Measurements from ENCODE around the gene KIAA1671. TPM values are rescaled to one million over a fixed set of nuclear protein-coding genes. Genes with fewer than 3 reads are reported as not detected.

KIAA1671 gene
- total and polyA plus RNA-seq, 9 of the 15 experiments (the other 6 are each of a cell fraction or from before 2014, with no cell fraction given), result under 0.01 to 0.11 (median 0.02) TPM; not detected in 5

DNA sequence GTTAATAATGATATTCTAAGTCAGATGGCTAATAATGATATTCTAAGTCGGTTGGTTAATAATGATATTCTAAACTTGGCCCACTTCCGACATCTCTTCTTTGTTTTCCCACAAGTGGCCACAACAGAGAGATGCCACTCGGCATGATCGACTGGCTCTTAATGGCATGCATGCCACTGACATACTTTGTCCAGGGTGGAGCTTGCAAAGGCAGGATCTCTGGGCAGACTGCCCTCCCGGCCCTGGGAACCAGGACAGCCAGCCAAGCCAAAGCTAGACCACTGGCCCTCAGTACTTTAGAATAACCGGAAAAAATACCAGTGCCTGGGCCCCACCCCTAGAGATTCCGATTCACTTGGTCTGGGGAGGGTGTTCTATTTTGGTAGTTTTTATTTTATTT lies 78.1 kb downstream of the KIAA1671 start:
- Histone ChIP-seq H3K4me1 (replicated peaks in 1 of 2; ENCODE audit: control insufficient read depth in 2 of 2, insufficient read depth in 2 of 2, low read length in 2 of 2) (peaks cover 0 to 10% of the 10 kb centered on the region in 2 experiments; a peak in 2 of 5 replicates), H3K4me3 (no peak overlapping the region), H3K9me3 (replicated peaks; ENCODE audit: control insufficient read depth, insufficient read depth, low read depth, low read length) (no peaks in the 10 kb centered on the region), H2AFZ (ENCODE audit: low read depth, low read length) (no peak overlapping the region), H3K27ac (ENCODE audit: extremely low read depth, low read depth, low read length) (no peak overlapping the region), H3K36me3 (ENCODE audit: control insufficient read depth, insufficient read depth, low read length) (no peaks in the 10 kb centered on the region), H3K9ac (ENCODE audit: insufficient read depth in 1 of 2, low read depth in 2 of 2, low read length in 2 of 2) (no peak overlapping the region), H3K9me1 (ENCODE audit: control insufficient read depth, insufficient read depth, low read length) (no peaks in the 10 kb centered on the region), H3K4me2 (ENCODE audit: insufficient read depth, low read length) (no peak overlapping the region), H3K27me3 (ENCODE audit: control insufficient read depth in 2 of 2, insufficient read depth in 2 of 2, low read length in 2 of 2) (peaks cover 0 to 7% of the 10 kb centered on the region in 2 experiments; a peak in 2 of 5 replicates), H3K79me2 (ENCODE audit: control insufficient read depth, insufficient read depth, low read length) (no peaks in the 10 kb centered on the region), H4K20me1 (replicated peaks; ENCODE audit: control insufficient read depth, insufficient read depth, low read length) (peaks cover 2% of the 10 kb centered on the region; the same call in 1 of the 2 replicates)
- ATAC-seq (no peak), DNase-seq (ENCODE audit: extremely low read depth in 1 of 4, low spot score in 3 of 4) (no peak), FAIRE-seq (no peak)
- WGBS (ENCODE audit: insufficient coverage, low coverage, missing lambda C conversion rate), result 26% methylated on average over 7 of the region's 7 CpGs
- intact Hi-C loops (cut with micrococcal nuclease) (no loop called here), in situ Hi-C loops (cut with MboI) (loop anchor here (25.0 kb wide), 1 partner anchor 368 kb away; no protein-coding TSS in a partner anchor)
- POLR2A ChIA-PET, result no interaction called here
- BruUV-seq (replicated peaks), result no TSS peak
- CTCF ChIA-PET (ENCODE audit: low intra/inter-chr PET ratio), result no interaction called here
- no peak for TF ChIP-seq HOXB6 (CRISPR knock-in tag; IDR thresholded peaks at IDR 0.05; ENCODE audit: borderline replicate concordance)
- TF ChIP-seq ZNF695 (CRISPR knock-in tag; IDR thresholded peaks at IDR 0.05), result no peak
- TF ChIP-seq, protein P1, sequence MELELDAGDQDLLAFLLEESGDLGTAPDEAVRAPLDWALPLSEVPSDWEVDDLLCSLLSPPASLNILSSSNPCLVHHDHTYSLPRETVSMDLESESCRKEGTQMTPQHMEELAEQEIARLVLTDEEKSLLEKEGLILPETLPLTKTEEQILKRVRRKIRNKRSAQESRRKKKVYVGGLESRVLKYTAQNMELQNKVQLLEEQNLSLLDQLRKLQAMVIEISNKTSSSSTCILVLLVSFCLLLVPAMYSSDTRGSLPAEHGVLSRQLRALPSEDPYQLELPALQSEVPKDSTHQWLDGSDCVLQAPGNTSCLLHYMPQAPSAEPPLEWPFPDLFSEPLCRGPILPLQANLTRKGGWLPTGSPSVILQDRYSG (tag; conservative IDR thresholded peaks at IDR 0.05; ENCODE audit: low read depth), result no peak
- TF ChIP-seq, protein P2, sequence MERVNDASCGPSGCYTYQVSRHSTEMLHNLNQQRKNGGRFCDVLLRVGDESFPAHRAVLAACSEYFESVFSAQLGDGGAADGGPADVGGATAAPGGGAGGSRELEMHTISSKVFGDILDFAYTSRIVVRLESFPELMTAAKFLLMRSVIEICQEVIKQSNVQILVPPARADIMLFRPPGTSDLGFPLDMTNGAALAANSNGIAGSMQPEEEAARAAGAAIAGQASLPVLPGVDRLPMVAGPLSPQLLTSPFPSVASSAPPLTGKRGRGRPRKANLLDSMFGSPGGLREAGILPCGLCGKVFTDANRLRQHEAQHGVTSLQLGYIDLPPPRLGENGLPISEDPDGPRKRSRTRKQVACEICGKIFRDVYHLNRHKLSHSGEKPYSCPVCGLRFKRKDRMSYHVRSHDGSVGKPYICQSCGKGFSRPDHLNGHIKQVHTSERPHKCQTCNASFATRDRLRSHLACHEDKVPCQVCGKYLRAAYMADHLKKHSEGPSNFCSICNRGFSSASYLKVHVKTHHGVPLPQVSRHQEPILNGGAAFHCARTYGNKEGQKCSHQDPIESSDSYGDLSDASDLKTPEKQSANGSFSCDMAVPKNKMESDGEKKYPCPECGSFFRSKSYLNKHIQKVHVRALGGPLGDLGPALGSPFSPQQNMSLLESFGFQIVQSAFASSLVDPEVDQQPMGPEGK (CRISPR knock-in tag; IDR thresholded peaks at IDR 0.05; ENCODE audit: borderline replicate concordance), result no peak
- no peak for TF ChIP-seq CTCFL (IDR thresholded peaks at IDR 0.05; ENCODE audit: borderline replicate concordance, insufficient read depth, low read depth, low read length, poor library complexity, severe bottlenecking)
- TF ChIP-seq ZNF384 (IDR thresholded peaks at IDR 0.05; ENCODE audit: low read depth, low read length), result no peak
- TF ChIP-seq, protein P3, sequence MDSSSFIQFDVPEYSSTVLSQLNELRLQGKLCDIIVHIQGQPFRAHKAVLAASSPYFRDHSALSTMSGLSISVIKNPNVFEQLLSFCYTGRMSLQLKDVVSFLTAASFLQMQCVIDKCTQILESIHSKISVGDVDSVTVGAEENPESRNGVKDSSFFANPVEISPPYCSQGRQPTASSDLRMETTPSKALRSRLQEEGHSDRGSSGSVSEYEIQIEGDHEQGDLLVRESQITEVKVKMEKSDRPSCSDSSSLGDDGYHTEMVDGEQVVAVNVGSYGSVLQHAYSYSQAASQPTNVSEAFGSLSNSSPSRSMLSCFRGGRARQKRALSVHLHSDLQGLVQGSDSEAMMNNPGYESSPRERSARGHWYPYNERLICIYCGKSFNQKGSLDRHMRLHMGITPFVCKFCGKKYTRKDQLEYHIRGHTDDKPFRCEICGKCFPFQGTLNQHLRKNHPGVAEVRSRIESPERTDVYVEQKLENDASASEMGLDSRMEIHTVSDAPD (CRISPR knock-in tag; IDR thresholded peaks at IDR 0.05), result no peak
- TF ChIP-seq DIDO1 (tag; IDR thresholded peaks at IDR 0.05; ENCODE audit: low read depth), result no peak
- no peak for TF ChIP-seq ZNF277 (CRISPR knock-in tag; IDR thresholded peaks at IDR 0.05; ENCODE audit: borderline replicate concordance)
- TF ChIP-seq, protein P4, sequence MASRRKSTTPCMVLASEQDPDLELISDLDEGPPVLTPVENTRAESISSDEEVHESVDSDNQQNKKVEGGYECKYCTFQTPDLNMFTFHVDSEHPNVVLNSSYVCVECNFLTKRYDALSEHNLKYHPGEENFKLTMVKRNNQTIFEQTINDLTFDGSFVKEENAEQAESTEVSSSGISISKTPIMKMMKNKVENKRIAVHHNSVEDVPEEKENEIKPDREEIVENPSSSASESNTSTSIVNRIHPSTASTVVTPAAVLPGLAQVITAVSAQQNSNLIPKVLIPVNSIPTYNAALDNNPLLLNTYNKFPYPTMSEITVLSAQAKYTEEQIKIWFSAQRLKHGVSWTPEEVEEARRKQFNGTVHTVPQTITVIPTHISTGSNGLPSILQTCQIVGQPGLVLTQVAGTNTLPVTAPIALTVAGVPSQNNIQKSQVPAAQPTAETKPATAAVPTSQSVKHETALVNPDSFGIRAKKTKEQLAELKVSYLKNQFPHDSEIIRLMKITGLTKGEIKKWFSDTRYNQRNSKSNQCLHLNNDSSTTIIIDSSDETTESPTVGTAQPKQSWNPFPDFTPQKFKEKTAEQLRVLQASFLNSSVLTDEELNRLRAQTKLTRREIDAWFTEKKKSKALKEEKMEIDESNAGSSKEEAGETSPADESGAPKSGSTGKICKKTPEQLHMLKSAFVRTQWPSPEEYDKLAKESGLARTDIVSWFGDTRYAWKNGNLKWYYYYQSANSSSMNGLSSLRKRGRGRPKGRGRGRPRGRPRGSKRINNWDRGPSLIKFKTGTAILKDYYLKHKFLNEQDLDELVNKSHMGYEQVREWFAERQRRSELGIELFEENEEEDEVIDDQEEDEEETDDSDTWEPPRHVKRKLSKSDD (conservative IDR thresholded peaks at IDR 0.05; ENCODE audit: low read length), result no peak
